ELF-1 (cell line): ENCODE measurements around the gene ZNF431.
"Not testable (repeated sequence)": the region's sequence is repeated elsewhere in the genome, so short reads cannot be mapped to it uniquely, and the experiment has no call there.

Experiments
- DNase-seq: peaks from one replicate; pipeline ENCODE4 v3.0.0-alpha.2; 2016; ENCODE audit warnings: low read depth, low spot score

The ZNF431 gene

DNA sequence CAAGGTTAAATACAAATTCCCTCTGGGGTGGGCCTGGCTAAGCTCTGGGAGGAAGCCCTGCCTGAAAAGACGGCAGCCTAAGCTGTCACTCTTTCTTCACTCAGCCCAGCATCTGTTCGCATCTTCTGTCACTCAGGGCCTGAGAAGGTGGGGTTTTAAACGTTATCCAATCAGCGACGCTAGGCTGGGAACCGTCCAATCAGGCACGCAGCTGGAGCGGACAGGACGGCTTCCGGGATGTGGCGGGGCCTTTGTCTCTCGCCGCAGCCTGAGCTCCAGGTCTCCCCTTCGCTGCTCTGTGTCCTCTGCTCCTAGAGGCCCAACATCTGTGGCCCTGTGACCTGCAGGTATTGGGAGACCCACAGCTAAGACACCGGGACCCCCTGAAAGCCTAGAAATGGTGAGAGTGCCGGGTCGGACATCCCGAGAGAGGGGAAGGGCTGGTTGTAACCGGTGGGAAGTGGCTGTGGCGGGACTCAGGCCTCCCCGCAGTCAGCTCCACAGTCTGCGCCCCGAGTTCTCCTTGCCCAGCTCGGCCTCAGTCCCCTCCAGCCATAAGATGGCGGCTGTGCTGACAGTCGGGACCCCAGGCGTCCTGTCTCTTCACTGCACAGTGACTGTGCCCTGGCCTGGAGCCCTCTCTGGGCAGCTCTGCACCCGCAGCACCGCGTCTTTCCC is at the start of gene ZNF431:
ZNF431 (plus strand) TSS at position 254 of the 678 bp plus-strand sequence; CDS start at position 398, 144 bp downstream.
- DNase-seq = peak; percentile 98

DNA sequence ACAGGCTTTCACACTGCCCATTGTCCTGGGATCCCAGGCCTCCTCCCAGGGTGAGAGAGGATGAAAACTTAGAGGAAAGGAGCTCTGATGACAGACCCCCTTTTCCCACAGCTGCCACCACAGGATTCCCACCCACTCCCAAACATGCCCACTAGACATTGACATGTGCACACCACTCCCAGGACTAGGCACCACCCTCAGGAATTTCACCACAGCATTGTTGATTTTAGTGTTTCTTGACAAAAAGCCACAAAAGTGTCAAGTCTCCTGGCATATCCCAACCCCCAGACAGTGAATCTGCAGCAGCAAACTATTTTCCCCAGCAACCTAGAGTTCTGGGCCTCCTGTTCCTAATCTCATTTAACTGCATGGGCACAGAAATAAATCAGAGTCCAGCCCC is 49.7 kb upstream of the ZNF431 start:
- no peak for DNase-seq

DNA sequence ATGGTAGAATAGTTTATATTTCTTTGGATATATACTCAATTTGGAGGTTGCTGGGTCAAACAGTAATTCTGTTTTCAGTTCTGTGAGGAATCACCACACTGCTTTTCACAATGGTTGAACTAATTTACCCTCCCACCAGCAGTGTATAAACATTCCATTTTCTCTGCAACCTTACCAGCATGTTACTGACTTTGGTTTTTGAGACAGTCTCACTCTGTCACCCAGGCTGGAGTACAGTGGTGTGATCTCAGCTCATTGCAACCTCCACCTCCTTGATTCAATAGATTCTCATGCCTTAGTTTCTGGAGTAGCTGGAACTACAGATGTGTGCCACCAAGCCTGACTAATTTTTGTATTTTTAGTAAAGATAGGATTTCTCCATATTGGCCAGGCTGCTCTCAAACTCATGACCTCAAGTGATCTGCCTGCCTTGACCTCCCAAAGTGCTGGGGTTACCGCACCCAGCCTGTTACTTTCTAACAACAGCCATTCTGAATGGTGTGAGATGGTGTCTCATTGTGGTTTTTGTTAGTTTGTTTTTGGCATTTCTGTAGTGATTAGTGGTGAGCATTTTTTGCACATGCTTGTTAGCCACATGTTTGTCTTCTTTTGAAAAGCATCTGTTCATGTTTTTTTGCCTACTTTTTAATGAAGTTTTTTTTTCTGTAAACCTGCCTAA is 47.4 kb upstream of the ZNF431 start:
- DNase-seq = no peak

DNA sequence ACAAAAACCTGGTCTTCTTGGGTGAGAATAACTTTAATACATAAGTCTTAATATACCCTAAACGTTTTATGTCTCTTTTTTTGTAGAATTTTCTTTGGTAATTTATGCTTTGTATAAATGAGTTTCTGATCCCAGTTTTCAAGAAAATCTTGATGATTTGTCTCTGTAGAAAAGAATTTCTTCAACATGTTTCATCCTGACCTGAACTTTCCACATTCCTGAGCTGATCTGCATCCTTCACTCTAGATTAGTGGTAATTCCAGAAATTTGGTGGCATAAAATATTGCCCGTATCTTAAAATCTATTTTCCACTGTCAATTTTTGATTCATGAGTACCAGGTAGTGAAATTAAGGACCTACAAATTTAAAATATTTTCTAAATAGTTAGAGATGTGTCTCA is 43.5 kb upstream of the ZNF431 start:
- DNase-seq = no peak

DNA sequence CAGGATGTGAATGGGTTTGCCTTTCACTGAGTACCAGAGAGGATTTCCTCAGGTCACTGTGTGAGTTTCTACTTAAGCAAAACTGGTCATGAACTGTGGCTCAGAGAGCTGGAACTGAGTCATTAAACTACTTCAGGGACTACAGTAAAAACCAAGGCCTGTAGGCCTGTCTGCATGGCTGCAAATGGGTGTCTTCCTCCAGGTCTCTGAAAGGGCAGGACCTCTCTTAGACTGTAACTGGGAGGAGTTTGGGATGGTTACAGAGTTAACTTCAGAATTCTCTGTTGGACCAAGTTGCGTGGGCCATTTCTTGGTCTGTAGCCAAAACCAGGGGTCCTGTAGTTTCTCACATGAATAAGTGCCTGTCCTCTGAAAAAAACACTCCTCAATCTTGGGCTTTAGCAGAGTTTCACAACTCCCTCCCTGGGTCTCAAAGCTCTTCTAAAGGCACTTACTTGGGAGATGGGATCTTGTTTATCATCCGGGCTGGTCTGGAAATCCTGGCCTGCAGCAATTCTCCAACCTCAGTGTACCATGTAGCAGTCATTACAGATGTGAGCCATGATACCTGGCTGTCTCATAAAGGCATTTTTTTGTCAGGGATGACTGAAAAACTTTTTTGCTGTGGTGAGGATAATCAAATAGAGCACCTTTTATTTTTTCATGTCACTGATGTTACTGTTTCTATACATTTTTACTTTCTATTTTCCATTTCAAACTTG is 40.2 kb upstream of the ZNF431 start:
- DNase-seq = no peak

DNA sequence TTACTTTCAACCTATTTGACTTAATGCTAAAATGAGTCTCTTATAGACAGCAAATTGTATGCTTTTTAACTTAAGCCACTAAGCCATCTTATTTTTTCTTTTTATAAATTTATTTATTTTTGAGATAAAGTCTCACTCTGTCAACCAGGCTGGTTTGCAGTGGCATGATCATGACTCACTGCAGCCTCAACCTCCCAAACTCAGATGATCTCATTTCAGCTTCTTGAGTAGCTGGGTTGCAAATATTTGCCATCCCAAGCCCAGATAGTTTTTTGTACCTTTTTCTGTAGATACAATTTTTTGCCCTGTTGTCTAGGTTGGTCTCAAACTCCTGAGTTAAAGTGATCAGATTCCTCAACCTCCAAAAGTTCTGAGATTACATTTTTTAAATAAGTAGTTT is 32.7 kb upstream of the ZNF431 start:
- no peak for DNase-seq

DNA sequence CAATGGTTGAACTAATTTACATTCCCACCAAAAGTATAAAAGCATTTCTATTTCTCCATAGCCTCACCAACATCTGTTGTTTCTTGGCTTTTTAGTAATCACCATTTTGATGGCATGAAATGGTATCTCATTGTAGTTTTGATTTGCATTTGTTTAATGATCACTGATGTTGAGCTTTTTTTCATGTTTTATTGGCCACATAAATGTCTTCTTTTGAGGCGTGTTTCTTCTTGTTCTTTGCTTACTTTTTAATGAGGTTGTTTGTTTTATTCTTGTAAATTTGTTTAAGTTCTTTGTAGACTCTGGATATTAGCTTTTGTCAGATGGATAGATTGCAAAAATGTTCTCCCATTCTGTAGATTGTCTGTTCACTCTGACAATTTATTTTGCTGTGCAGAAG is 31.7 kb upstream of the ZNF431 start:
- DNase-seq = no peak

DNA sequence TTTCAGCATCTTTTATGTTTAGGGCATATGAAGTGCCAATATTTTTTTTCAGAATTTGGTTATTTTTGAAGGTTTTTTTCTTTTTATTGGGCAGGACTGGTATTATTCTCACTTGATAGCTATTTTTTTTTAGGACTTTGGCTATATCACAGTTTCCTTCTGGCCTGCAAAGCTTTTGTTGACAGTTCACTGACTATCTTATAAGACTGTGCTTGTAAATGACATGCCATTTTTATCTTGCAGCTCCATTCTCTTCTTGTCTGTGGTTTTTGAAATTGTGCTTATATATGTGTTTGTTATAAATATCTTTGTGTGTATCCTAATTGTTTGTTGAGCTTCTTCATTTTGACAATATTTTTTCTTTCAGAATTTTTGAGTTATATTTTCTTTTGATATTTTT is 26.4 kb upstream of the ZNF431 start:
- no peak for DNase-seq

DNA sequence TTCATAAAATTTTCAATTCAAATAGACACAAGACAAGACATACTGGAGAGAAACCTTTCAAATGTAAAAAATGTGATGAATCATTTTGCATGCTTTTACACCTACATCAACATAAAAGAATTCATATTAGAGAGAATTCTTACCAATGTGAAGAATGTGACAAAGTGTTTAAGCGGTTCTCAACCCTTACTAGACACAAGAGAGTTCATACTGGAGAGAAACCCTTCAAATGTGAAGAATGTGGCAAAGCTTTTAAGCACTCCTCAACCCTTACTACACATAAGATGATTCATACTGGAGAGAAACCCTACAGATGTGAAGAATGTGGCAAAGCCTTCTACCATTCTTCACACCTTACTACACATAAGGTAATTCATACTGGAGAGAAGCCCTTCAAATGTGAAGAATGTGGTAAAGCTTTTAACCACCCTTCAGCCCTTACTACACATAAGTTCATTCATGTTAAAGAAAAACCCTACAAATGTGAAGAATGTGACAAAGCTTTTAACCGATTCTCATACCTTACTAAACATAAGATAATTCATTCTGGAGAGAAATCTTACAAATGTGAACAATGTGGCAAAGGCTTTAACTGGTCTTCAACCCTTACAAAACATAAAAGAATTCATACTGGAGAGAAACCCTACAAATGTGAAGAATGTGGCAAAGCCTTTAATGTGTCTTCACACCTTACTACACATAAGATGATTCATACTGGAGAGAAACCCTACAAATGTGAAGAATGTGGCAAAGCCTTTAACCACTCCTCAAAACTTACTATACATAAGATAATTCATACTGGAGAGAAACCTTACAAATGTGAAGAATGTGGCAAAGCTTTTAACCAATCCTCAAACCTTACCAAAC is 24.6 kb upstream of the ZNF431 start:
- no peak for DNase-seq

DNA sequence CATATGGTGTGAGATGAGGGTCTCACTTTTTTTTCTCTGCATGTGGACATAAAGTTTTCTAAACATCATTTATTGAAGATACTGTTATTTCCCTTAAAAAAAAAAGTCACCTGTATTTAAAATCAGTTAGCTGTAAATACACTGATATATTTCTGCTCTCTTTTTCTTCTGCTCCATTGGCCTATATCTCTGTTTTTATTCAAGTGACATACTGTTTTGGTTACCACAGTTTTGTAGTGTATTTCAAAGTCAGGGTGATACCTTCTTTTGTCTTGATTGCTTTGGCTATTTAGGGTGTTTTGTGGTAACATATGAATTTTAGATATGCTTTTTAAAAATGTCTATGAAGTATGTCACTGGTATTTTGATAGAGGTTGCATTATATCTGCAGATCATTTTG is 15.8 kb upstream of the ZNF431 start:
- no peak for DNase-seq

DNA sequence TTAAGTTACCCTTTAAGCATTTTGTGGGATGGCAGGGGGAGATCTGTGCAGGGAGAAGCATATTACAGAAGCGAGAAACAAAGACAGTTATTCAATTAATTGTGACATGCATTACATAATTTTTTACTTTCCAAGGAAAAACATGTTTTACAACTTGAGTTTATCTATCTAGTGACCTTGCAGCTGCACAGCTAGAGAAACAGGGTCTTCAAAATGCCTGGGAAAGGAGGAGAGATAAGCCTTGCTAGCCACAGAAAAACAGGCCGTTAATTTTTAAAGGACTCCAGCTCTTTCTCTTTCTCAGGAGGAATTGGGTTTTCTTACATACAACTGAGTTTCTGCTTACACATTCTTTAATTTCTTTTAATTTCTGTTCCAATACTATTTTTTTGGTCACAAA is 14.8 kb upstream of the ZNF431 start:
- DNase-seq = no peak

DNA sequence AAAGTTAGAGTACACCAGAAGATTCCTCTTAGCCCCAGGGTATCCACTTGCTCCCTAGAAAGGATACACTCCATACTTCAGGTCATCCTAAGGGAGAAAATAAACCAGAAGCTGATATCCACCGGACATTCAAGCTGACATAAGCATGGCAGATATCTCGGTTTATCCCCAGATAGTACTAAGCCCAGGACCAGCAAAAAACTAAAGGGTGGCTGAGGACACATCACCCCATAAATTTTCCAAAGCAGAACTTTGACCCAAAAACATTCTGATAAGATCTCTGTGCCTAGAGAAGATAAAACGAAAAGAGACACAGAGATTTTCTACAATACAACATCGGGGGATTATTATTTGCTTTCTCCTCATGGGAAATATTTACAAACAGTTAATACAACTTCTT is 13.9 kb upstream of the ZNF431 start:
- DNase-seq = no peak

DNA sequence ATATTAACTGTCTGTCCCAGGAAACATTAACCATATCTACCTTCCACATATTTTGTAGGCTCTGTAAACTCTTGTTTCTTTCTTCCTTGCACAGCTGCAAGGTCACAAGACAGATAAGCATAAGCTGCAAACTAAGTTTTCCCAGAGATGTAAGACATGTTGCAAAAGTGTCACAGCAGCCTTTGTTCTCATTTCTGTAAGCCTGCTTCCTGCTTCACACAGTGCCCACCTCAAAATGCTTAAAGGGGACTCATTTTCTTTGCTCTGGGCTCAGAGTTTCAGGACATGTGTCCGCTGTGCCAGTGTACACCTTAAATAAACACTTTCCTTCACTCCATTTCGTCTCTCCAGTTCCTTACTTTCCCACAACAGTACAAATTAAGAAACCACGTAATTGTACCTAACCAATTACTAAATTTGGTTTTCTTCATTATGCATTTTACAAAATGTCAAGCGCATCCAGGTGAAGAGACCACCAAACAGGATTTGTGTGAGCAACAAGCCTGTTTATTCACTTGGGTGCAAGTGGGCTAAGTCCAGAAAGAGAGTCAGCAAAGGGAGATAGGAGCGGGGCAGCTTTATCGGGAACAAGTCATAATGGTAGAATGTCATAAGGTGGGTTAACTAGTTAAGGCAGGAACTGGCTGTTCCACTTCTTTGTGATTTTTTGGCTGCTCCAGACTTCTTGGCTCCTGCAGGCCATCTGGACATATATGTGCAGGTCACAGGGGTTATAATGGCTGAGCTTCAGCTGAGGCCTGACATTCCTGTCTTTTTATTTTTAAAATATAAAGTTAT is 12.7 kb upstream of the ZNF431 start:
- no peak for DNase-seq

DNA sequence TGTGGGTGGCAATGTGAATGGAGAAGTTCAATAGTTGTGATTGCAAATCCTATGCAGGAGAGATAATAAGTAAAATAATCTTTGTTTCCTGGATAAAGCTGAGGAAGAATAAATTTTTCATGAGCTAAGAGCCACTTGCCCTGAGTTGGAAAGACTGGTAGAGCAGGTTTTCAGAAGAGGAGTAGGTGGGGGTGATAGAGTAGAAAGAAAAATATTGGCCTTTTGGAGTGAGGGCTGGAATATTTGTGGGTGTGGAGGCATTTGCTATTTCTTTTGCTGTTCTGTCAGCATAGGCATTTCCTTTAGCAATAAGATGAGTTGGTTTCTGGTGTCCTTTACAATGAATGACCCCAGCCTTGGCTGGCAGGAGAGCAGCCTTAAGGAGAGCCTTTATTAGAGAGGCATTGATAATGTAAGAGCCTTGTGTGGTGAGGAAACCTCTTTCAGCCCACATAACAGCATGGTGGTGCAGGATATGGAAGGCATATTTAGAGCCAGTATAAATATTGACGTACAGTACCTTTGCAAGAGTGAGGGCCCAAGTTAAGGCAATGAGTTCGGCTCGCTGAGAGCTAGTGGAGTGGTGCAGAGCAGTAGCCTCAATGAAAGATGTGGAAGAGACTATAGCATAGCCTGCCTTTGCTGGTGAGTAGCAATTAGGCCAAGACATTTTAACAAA is 11.6 kb upstream of the ZNF431 start:
- no peak for DNase-seq

DNA sequence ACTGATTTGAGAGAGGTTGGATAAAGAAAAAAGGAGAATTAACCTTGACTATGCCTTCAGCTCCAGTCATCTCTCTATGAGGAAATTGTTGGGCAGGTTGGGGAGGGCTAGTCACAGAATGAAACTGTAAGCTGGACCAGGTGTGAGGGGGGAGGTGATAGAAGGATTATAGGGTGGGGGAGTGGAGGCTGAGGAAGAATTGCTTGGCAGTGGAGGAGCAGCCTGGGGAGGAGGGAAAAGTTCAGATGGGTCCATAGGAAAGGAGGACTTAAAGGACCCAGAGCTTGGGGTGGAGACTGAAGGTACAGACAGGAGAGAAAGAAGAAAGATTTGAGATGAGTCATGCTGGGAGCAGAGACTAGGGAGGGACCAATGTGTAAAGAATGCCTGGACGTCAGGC is 8.2 kb upstream of the ZNF431 start:
- DNase-seq = no peak

DNA sequence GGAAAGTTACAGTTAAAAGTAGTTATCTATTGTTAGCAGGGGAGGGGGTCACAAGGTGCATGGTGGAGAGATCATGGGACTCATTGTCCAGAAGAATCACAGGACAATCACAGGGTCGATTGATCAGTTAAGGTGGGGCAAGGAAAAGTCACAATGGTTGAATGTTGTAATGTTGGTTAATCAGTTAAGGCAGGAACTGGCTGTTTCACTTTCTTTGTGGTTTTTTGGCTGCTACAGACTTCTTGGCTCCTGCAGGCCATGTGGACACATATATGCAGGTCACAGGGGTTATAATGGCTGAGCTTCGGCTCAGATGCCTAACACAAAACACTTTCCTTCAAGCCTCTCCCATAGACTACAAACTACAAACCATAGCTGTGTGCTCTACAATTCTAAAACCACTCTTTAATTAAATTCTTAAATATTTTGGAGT is 6.9 kb upstream of the ZNF431 start:
- DNase-seq = no peak

DNA sequence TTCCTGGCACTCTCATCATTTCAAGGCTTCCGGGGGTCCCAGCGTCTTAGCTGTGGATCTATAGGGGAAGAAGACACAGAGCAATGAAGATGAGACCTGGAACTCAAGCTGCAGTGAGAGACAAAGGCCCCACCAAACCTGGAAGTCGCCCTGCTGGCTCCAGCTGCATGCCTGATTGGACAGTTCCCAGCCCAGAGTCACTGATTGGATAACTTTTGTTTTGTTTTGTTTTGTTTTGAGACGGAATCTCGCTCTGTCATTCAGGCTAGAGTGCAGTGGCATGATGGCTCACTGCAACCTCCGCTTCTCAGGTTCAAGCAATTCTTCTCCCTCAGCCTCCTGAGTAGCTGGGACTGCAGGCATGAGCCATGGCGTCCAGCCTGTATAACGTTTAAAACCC is 6.4 kb upstream of the ZNF431 start:
- DNase-seq = peak; percentile 51

DNA sequence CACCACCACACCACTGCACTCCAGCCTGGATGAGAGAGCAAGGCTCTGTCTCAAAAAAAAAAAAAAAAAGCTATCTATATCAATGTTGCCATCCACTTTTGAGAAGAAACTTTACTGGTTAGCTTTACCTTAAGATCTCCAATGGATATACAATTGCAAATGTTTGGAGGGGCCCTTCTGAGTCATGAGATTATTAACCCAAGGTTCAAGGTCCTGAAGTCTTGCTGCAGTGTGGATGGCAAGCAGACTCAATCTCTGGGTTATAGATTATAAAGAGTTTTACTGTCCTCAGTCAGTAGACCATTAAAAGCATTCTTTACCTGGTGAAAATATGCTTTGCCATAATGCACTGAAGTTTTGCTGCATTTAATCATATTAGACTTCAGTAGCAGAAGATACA is 3.7 kb upstream of the ZNF431 start:
- no peak for DNase-seq

DNA sequence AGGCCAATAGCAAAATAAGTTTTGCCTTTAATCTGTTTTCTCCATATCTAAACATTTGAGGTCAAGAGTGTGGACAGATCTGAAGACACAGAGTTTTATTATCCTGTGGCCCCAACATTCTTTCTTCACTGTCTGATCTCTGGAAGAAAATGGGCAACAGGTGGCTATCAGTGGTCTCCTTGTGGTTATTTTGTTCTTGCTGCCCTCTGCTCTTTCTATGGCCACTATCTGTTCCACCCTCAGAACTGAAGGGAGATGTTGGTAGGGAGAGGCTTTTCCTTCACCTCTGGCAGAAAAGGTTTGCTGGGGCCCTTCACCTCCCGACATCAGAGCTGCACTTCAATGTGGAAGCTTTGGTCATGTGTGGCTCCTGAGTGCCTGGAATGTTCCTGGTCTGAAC is 834 bp upstream of the ZNF431 start:
- not testable (repeated sequence) for DNase-seq

DNA sequence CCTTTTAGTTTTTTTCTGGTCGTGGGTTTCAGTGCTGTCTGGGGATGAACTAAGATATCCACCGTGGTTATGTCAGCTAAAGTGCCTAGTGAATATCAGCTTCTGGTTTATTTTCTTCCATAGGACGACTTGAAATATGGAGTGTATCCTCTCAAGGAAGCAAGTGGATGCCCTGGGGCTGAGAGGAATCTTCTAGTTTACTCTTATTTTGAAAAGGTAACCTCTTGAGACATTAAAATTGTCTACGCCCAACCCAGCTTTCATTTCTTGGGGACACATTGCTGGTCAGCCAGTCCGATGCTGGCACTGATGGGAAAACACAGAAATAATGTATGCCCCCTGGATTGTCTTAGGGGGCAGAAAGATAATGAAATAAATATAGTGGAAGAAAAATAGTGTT is 1.6 kb downstream of the ZNF431 start:
- DNase-seq = no peak

DNA sequence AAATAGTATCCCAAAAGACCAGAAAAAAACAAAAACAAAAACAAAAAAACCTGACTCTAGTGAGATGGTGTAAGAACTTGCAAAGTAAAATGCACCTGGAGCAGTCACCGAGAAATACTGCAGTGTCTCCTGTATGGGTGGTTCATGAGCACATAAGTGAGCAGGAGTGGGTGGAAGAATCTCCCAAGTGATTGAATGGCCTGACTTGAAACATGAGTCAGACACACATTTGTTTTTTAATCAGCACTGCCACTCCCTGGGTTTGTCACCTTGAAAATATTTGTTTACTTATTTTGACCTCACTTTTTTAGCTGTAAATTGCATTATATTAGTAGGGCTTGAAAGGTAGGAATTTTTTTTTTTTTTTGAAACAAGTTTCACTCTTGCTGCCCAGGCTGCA is 2.0 kb downstream of the ZNF431 start:
- no peak for DNase-seq
